GM13977 (cell line): ENCODE results near the gene MARCHF3.

ENCODE experiments used
- DNase-seq: peaks from one replicate; pipeline ENCODE4 v3.0.0; 2012; ENCODE audit warnings: low spot score
- in situ Hi-C: fragments of 300-500 bp; cut with MboI; formaldehyde crosslinking; loops from one replicate; pipeline ENCODE4 v1.12.0; 2022; ENCODE audit warnings: low sequenced_read_pairs, low pct_unique_long_range_greater_than_20kb, mixed read lengths, inconsistent platforms; ENCODE audit not compliant: unreplicated experiment
- TF ChIP-seq, protein P1 (sequence below): IDR thresholded peaks from 2 replicates; pipeline ENCODE4 v1.5.1; 2012; ENCODE audit warnings: mild to moderate bottlenecking, control low read depth; ENCODE audit not compliant: insufficient read depth; ENCODE audit errors: extremely low read depth, missing control alignments

MARCHF3 gene

DNA sequence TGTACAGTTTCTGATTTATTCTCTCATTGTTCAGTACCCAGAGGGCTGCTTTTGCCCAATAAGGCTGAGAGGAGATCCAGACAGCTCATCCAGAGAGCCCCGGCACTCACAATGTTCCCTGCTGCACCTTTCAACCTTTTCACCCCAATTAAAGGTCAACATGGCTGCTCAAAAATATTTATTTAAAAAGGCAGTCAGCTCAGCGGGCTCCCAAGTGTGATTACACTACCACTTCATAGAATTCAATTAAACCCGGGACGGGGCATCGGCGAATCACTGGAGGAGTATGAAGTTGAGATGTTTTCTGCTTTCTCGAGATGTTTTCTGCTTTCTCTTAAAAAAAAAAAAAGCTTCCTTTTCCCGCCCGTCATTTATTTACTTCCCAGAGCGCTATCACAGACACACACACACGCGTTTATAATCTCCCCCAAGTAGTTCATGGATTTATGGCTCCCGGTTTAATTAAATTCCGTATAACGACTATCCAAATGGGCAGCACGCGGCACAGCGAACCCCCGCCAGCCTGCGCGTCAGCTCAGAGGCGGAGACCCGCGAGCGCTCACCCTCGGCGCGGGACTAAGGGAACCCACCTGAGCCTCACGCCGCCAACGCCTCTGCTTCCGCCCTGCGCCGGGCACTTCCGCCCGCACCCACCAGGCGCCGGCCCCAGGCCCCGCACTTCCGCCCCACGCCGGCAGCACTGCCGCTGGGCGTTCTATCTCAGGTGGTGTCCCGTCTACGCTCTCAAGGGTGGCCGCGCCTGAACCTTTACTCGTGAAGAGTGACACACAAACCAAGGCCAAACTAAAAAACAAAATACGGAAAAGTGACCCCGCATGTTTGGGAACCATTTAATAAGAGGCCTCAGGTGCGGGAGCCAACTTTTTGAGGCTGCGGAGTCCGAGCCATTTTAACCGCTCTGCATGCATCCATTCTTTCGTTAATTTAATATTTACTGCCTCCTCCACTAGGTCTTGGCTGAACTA, 42.8 kb upstream of the MARCHF3 start, which contains the start of gene C5orf63:
TSS of gene C5orf63 (minus strand) at position 642 of the 986 bp plus-strand sequence. CDS start 14,507 bp downstream, outside the sequence.
- peak; percentile 85 for DNase-seq
- in situ Hi-C loops: no loop called here
- TF ChIP-seq, protein P1, sequence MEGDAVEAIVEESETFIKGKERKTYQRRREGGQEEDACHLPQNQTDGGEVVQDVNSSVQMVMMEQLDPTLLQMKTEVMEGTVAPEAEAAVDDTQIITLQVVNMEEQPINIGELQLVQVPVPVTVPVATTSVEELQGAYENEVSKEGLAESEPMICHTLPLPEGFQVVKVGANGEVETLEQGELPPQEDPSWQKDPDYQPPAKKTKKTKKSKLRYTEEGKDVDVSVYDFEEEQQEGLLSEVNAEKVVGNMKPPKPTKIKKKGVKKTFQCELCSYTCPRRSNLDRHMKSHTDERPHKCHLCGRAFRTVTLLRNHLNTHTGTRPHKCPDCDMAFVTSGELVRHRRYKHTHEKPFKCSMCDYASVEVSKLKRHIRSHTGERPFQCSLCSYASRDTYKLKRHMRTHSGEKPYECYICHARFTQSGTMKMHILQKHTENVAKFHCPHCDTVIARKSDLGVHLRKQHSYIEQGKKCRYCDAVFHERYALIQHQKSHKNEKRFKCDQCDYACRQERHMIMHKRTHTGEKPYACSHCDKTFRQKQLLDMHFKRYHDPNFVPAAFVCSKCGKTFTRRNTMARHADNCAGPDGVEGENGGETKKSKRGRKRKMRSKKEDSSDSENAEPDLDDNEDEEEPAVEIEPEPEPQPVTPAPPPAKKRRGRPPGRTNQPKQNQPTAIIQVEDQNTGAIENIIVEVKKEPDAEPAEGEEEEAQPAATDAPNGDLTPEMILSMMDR: no peak

DNA sequence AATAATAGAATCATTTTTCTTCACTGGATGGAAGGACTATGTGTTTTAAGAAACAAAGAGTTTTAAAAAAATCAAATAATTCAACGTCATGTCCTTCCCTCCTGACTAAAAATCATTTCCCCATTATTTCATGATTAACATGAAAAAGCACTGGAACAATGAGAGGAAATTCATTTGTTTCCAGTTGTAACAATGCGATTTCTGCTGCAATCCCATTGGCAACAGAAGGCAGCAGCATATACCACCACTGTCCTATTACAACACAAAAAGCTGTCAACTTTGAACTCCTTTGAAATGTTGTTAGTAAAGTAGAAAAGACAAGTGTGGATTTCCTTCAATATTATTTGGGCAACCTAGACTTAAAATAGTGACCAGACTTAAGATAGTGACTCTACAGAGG, 39.9 kb upstream of the MARCHF3 start:
- TF ChIP-seq, protein P1: no peak
- in situ Hi-C loops: no loop called here
- no peak for DNase-seq

DNA sequence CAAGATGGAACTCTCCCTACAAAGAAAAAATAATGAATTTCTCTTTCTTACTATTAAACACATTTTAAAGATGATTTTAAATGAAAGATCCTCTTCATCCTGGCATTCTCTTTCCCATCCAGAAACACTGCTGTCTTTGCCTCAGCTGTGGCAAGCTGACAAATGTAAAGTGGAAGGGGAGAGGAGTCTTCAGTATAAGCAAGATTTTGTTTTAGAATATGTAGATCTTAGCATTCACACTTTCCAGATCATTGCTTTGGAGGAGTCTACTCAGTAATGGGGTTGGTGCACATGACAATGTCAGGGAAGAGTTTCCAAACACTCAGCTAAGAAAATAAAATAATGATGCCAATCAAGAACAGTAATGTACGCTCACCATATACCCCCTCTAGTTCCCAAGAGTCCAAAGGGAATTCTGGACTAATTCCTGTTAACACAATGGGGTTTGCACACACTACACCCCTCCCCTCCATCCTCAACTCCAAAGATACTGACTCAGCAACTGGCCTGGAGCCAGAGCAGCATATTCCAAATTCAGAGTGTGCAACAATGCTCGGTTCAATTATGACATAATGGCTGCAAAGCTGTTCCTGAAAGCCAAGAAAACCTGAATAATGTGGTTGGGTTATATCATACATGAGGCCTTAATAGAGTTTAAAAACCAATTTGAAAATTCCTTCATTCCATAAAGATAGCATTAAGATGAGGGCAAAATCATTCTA, 38.3 kb upstream of the MARCHF3 start:
- TF ChIP-seq, protein P1: no peak
- in situ Hi-C loops: no loop called here
- DNase-seq: no peak

DNA sequence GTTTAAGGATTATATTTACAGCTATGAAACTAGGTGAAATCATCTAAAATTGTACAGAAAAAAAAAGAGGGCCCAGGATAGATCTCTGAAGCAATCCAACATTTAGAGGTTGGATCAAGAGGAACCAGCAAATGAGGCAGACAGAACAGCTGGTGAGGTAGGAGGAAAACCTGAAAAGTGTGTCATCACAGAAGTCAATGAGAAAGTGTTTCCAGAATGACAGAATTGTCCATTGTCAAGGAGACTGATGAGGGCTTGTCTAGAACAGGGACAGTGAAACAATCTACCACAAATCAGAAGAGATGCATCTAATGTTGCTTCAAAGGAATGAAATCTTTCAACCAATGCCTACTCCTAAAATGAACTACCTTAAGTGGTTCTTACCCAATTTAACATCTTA, 36.4 kb upstream of the MARCHF3 start:
- TF ChIP-seq, protein P1: no peak
- DNase-seq: no peak
- in situ Hi-C loops: no loop called here

DNA sequence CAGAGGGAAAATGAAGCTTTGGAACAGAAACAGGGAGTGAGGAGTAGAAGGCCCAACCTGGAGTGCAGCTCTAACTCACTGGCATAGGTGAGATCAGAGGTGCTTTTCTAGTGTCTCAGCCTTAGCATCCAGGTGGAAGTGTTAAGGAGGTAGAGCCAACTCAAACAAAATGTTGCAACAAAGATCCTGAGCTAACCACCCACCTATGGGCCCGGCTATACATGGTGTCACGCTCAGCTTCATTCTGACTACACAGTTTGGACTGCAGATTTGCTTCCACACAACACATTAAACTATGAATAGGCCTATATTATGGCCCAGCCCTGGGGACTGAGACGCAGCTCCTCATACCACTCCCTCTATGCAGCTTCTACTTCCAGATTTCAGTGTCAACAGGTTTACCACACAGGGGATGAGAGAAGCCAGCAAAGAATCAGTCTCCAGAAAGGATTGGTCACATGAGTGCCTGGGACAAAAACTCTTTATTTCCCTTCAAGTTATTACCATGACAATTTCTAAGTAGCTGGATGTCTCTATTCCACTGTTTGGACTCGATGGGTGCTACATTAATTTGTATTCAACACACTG, 34.0 kb upstream of the MARCHF3 start:
- in situ Hi-C loops: no loop called here
- TF ChIP-seq, protein P1: no peak
- no peak for DNase-seq

DNA sequence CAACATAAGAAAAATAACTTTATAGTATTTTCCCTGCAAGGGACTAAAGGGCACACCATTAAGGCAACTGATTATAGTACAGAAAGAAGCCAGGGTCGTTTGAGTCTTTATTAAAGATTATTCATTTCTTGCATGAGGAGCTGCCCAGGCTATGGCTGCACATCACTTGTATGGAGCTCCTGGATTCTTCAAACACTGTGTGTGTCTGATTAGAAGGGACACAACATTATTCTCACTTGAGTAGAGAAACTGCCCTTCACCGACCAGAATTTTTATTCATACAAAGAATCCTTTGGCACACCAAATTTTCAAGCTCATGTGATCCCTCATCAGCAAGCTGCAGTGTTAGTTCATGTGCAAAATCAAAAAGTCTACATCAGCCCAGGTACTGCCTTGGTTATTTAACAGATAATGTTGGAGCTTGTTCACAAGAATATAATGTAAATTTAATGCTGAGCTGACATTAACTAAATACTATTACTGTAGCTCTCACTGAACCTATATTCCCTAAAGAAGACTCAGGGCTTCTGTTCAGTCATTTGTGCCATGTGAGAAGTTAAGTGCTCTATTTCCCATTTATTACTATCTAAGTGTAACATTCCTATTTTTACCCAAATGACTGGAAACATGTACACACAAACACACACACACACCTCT, 33.0 kb upstream of the MARCHF3 start:
- in situ Hi-C loops: no loop called here
- TF ChIP-seq, protein P1: no peak
- DNase-seq: no peak
